SK-N-SH (cell line): Measurements from ENCODE around the gene MLLT3. TPM values are rescaled to one million over a fixed set of nuclear protein-coding genes. Genes with fewer than 3 reads are reported as not detected.

ENCODE experiments used
- CTCF ChIA-PET: fragments of 300-600, 350-600 bp; formaldehyde crosslinking; extraction: SDS; loops from one replicate; lab custom pipeline; 2021; lab: Yijun Ruan, JAX
- POLR2A ChIA-PET: fragments of 350-600 bp; sonication (Branson Sonifier 250); formaldehyde crosslinking; extraction: SDS; loops from one replicate; lab custom pipeline; 2020; ENCODE audit warnings: antibody characterized with exemption, inconsistent platforms; lab: Yijun Ruan, JAX
- DNase-seq: peaks from one replicate; pipeline ENCODE4 v3.0.0; 2012
- H2AFZ ChIP-seq: fragments of 200-600 bp; sonication (generic); 2 replicates; pipeline ENCODE4 v1.8.1; 2016; ENCODE audit warnings: antibody characterized with exemption, mild to moderate bottlenecking, low read depth
- H3F3A ChIP-seq: fragments of 200-600 bp; sonication (generic); replicated peaks from 2 replicates; pipeline ENCODE3; 2016; ENCODE audit warnings: antibody characterized with exemption, mild to moderate bottlenecking; ENCODE audit not compliant: insufficient read depth
- H3K27ac ChIP-seq, 2 experiments: fragments of 200-500 bp in 1 of 2; fragments of 200-600 bp in 1 of 2; sonication (Bioruptor generic) in 1 of 2; sonication (generic), shearing (Covaris generic) in 1 of 2; 2 replicates each; pipeline versions ENCODE4 v1.5.1 to v1.6.1; 2014 to 2016; ENCODE audit warnings: low read depth in 2 of 2, inconsistent platforms in 1 of 2, low read length in 1 of 2, mild to moderate bottlenecking in 1 of 2, mixed read lengths in 1 of 2
- H3K27me3 ChIP-seq: fragments of 200-600 bp; sonication (generic), shearing (Covaris generic); 2 replicates; pipeline ENCODE4 v1.6.1; 2016; ENCODE audit warnings: mixed run types; ENCODE audit not compliant: insufficient read depth
- H3K36me3 ChIP-seq, 2 experiments: fragments of 200-500 bp in 1 of 2; fragments of 200-600 bp in 1 of 2; sonication (Bioruptor generic) in 1 of 2; sonication (generic) in 1 of 2; replicated peaks in 1 of 2; 2 replicates each; pipeline versions ENCODE3 to v1.5.1; 2014 to 2016; ENCODE audit warnings: low read length in 1 of 2, mild to moderate bottlenecking in 1 of 2; ENCODE audit not compliant: insufficient read depth in 2 of 2, control insufficient read depth in 1 of 2
- H3K4me1 ChIP-seq, 2 experiments: fragments of 200-500 bp in 1 of 2; fragments of 200-600 bp in 1 of 2; sonication (Bioruptor generic) in 1 of 2; sonication (generic), shearing (Covaris generic) in 1 of 2; 2 replicates each; pipeline versions ENCODE4 v1.5.1 to v1.6.1; 2014 to 2016; ENCODE audit warnings: low read depth in 1 of 2, low read length in 1 of 2, mixed run types in 1 of 2; ENCODE audit not compliant: insufficient read depth in 2 of 2, control insufficient read depth in 1 of 2
- H3K4me2 ChIP-seq: fragments of 200-600 bp; sonication (generic), shearing (Covaris generic); 2 replicates; pipeline ENCODE4 v1.6.1; 2017; ENCODE audit warnings: mixed run types
- H3K4me3 ChIP-seq, 2 experiments: fragments of 200-500 bp in 1 of 2; fragments of 200-600 bp in 1 of 2; sonication (Bioruptor generic) in 1 of 2; sonication (generic), shearing (Covaris generic) in 1 of 2; 2 replicates each; pipeline versions ENCODE4 v1.5.1 to v1.8.1; 2014 to 2016; ENCODE audit warnings: low read depth in 2 of 2, inconsistent platforms in 1 of 2, low read length in 1 of 2, mild to moderate bottlenecking in 1 of 2, mixed read lengths in 1 of 2, moderate library complexity in 1 of 2
- H3K79me2 ChIP-seq: fragments of 200-600 bp; sonication (generic); 2 replicates; pipeline ENCODE4 v1.8.1; 2017; ENCODE audit warnings: mild to moderate bottlenecking; ENCODE audit not compliant: insufficient read depth
- H3K9ac ChIP-seq: fragments of 200-600 bp; sonication (generic); 2 replicates; pipeline ENCODE4 v1.6.1; 2017; ENCODE audit warnings: mixed run types
- H3K9me2 ChIP-seq: fragments of 200-600 bp; sonication (generic); 2 replicates; pipeline ENCODE4 v1.6.1; 2017; ENCODE audit warnings: mixed run types
- H3K9me3 ChIP-seq: fragments of 200-600 bp; sonication (generic); 2 replicates; pipeline ENCODE4 v1.6.1; 2017; ENCODE audit warnings: mixed run types, mild to moderate bottlenecking, moderate library complexity
- H4K20me1 ChIP-seq: fragments of 200-600 bp; sonication (generic); 2 replicates; pipeline ENCODE4 v1.6.1; 2017; ENCODE audit warnings: mild to moderate bottlenecking, mixed run types; ENCODE audit not compliant: insufficient read depth
- CHD2 ChIP-seq: fragments of 150-350 bp; IDR thresholded peaks from 2 replicates; pipeline ENCODE4 v1.6.1; 2018; ENCODE audit warnings: low read length; ENCODE audit not compliant: partially characterized antibody
- EP300 ChIP-seq, 2 experiments: IDR thresholded peaks; 2 replicates each; pipeline versions ENCODE4 v1.4.0 to v1.6.1; 2012; ENCODE audit warnings: borderline replicate concordance in 1 of 2, low read depth in 1 of 2, low read length in 1 of 2
- FOSL2 ChIP-seq: IDR thresholded peaks from 2 replicates; pipeline ENCODE4 v1.4.0; 2012; ENCODE audit warnings: low read depth, mild to moderate bottlenecking, moderate library complexity, borderline replicate concordance
- GATA2 ChIP-seq: sonication (generic); formaldehyde crosslinking; IDR thresholded peaks from 2 replicates; pipeline ENCODE4 v1.5.0; 2020; ENCODE audit warnings: mild to moderate bottlenecking, missing genetic modification reagents
- IRF3 ChIP-seq: fragments of 150-350 bp; IDR thresholded peaks from 2 replicates; pipeline ENCODE4 v1.6.1; 2016; ENCODE audit warnings: mild to moderate bottlenecking, low read depth, low read length
- JUND ChIP-seq: IDR thresholded peaks from 2 replicates; pipeline ENCODE4 v1.4.0; 2012
- MXI1 ChIP-seq: IDR thresholded peaks from 2 replicates; pipeline ENCODE4 v1.6.1; 2012; ENCODE audit warnings: mild to moderate bottlenecking, low read depth, low read length, improper control_type of control experiment
- SIN3A ChIP-seq: IDR thresholded peaks from 2 replicates; pipeline ENCODE4 v1.6.1; 2012; ENCODE audit warnings: low read depth, mild to moderate bottlenecking, low read length, moderate library complexity, borderline replicate concordance
- SMC3 ChIP-seq: IDR thresholded peaks from 2 replicates; pipeline ENCODE4 v1.6.1; 2012; ENCODE audit warnings: low read depth, low read length, improper control_type of control experiment
- TEAD4 ChIP-seq: IDR thresholded peaks from 2 replicates; pipeline ENCODE4 v1.4.0; 2012; ENCODE audit warnings: mild to moderate bottlenecking, borderline replicate concordance; ENCODE audit not compliant: insufficient read depth
- WGBS: methylation state at CpG from one replicate; pipeline ENCODE4 v1.1.6; 2017; ENCODE audit warnings: low lambda C conversion rate; 5-methylcytosine and 5-hydroxymethylcytosine counted together
- polyA plus RNA-seq, 3 experiments: library from polyadenylated mRNA; depleted of rRNA; stranded (reverse); fragments of >200 nt; gene quantifications; 2 replicates each; pipeline ENCODE4 v1.2.3, GENCODE V29; 2012

Gene MLLT3
- polyA plus RNA-seq, 1 of the 3 experiments (the other 2 are of a cell fraction), result 3.9 TPM

DNA sequence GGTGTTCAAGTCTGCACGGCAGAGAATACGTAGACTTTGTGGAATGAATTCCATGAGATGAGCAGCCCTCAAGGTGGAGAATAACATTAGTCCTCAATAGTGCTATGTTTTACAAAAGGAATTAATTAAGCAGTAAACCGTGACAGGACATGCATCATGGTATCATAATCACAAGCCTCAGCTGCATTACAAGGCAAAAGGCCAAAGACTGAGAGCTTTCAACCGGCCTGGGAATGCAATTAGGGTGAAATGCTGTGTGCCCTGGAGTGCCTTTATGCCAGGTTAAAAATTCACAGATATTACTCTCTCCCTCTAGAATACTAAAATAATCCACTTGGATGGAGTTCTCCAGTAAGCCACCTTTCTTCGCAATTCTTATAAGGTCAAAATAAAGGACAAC is 270.6 kb downstream of the MLLT3 start (continued):
- no peak for TF ChIP-seq IRF3
- no peak for TF ChIP-seq JUND

GRCh38 chr9:20349568-20349967 is 272.7 kb downstream of the MLLT3 start:
- CTCF ChIA-PET, result interaction anchor here (1.2 to 1.9 kb wide), 3 partner anchors 275 to 884 kb away, joined by 3 to 6 read pairs (median 6); no protein-coding TSS in a partner anchor

DNA sequence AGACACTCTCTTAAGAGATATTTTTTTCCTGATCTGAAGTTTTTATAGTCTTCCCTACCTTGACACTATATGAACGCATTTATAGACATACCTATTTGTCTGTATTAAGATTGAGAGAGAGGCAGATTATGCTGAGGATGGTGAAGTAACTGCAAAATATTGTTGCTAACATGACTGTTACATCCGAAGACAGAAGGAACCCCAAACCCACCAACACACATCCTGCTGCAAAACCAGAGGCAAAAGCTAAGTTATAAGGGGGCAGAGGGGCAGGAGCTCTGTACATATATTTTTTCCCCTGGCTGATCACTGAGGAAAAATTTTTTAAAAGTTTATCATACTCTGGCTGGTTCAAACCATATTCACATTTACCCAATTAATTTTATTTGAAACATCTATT is 279.0 kb downstream of the MLLT3 start:
- Histone ChIP-seq H3K4me3 (no peak overlapping the region), H3K27me3 (no peaks in the 10 kb centered on the region), H3K4me2 (no peak overlapping the region), H3K4me1 (no peaks in the 10 kb centered on the region), H3K36me3 (peaks cover 2 to 3% of the 10 kb centered on the region in 2 experiments), H3K79me2 (no peaks in the 10 kb centered on the region), H3K9ac (no peak overlapping the region), H3F3A (no peaks in the 10 kb centered on the region), H2AFZ (no peak overlapping the region), H4K20me1 (no peaks in the 10 kb centered on the region), H3K9me2 (no peaks in the 10 kb centered on the region), H3K27ac (no peak overlapping the region), H3K9me3 (no peaks in the 10 kb centered on the region)
- 80% methylated on average over 2 of the region's 2 CpGs for WGBS
- POLR2A ChIA-PET, result no interaction called here
- TF ChIP-seq CHD2, result no peak
- TF ChIP-seq FOSL2, result no peak
- TF ChIP-seq TEAD4, result no peak
- CTCF ChIA-PET, result no interaction called here
- no peak for DNase-seq

More at GRCh38 chr9:20349568-20349967, 272.7 kb downstream of the MLLT3 start:
- H3F3A ChIP-seq, result no peaks in the 10 kb centered on the region
- H3K27me3 ChIP-seq, result no peaks in the 10 kb centered on the region
- no peak overlapping the region for H3K4me3 ChIP-seq
- DNase-seq, result peak; percentile 25
- H3K4me1 ChIP-seq, result peaks cover 5 to 27% of the 10 kb centered on the region in 2 experiments; a peak in 3 of 4 replicates
- POLR2A ChIA-PET, result interaction anchor here (0.6 kb wide), 1 partner anchor 1257 kb away, joined by 3 read pairs; no protein-coding TSS in a partner anchor
- H3K79me2 ChIP-seq, result no peaks in the 10 kb centered on the region
- peaks cover 2 to 3% of the 10 kb centered on the region in 2 experiments for H3K36me3 ChIP-seq
- peak; percentile 75 for TF ChIP-seq GATA2 (CRISPR knock-in tag)
- TF ChIP-seq SMC3, result no peak
- TF ChIP-seq SIN3A, result no peak
- TF ChIP-seq EP300 (IDR thresholded peaks at IDR 0.05; ENCODE audit: borderline replicate concordance in 1 of 2, low read depth in 1 of 2, low read length in 1 of 2), result peak in 1 of 2 experiments; percentile 44; a peak in 1 of 4 replicates
- TF ChIP-seq MXI1, result peak; percentile 40; the same call in 1 of the 2 replicates
- no peaks in the 10 kb centered on the region for H4K20me1 ChIP-seq
- no peak overlapping the region for H3K27ac ChIP-seq
- 71% methylated on average over 6 of the region's 6 CpGs for WGBS
- H2AFZ ChIP-seq, result no peak overlapping the region
- H3K4me2 ChIP-seq, result no peak overlapping the region
- no peaks in the 10 kb centered on the region for H3K9me3 ChIP-seq
- H3K9me2 ChIP-seq, result no peaks in the 10 kb centered on the region
- H3K9ac ChIP-seq, result no peak overlapping the region
